HG03342 (cell line): ENCODE results near the gene EVX1.

Experiments used
- ATAC-seq: cut with Tn5 transposase; IDR thresholded peaks from one replicate; pipeline ENCODE4 v1.9.1; 2021; ENCODE audit warnings: mild to moderate bottlenecking, moderate library complexity; ENCODE audit not compliant: unreplicated experiment

Gene EVX1

DNA sequence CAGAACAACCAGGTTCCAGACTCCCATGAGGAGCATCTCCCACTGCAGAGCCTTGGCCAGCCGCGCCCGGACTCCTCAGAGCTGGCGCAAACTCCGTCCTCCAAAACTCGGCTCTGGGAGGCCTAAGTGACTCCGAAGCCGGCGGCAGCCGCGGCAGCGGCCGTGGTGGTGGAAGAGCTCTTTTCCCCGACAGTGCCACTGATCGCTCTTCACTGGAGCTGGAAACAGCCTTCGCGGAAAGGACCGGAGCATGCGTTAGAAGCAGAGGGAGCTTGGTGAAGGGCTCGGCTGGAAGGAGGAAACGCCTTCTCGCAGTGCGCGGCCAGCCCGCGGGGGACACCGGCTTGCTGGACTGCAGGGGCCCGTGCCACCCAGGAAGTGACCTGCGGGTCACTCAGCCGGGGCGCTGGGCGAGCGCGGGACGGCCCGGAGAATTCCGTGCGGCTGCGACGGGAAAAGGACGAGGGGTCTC is 37.7 kb upstream of the EVX1 start:
- ATAC-seq: no peak

GRCh38 chr7:27205325-27206280 is 37.0 kb upstream of the EVX1 start:
- no peak for ATAC-seq

GRCh38 chr7:27207348-27207985 is 35.1 kb upstream of the EVX1 start:
- no peak for ATAC-seq

- no peak for ATAC-seq
Measured at GRCh38 chr7:27208998-27209397, 33.6 kb upstream of the EVX1 start.

DNA sequence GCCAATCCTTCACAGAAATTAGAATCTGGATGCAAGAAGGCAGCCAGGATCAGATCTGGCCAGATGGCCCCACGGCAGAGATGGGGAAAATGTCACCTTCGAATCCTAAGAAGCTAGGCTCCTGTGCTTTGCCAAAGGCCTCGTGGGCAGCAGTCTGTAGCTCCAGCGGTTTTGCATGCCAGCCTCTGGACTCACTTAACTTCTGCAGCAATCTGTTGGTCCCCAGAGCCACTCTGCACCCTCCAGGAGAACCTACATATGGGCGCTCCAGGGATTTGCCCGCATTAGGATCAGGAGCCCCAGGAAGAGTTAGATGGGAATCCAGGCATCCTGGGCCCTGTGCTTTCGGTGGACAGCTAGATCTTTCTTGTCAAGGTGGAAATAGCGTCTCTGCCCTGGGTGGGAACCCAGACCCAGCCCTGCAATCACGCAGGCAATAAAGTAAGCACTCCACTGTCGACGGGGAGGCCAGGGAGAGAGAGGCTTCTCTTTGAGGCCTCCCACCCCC is 32.6 kb upstream of the EVX1 start:
- ATAC-seq: no peak

DNA sequence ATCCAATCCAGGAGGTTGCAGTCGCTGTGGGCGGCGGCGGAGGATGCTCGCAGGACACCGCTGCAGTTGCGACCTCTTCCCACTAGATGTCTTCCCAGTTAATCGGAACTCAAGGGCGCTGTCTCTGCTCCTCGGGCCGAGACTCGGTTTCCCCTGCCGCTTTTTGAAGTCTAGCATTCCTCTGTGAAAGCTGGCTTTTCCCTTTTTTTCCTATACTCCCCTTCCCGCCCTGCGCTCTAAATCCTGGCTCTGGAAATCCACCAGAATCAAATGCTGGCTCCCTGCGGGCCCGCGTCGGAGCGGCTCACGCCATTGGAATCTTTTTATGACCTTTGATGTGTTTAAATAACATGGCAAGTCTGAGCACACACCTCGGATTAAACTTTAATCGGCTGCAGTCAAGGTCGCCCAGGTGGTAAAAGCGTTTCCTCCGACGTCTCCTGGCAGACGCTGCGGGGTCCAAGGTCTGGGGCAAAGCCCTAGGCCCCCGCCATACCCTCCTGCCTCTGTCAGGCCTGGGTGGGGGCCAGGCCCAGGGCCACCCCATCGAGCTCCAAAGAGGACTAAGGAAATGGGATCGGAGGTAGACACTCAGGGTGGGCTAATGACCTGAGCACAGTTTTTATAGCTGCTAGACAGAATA is 32.0 kb upstream of the EVX1 start:
- ATAC-seq: peak; percentile 49

DNA sequence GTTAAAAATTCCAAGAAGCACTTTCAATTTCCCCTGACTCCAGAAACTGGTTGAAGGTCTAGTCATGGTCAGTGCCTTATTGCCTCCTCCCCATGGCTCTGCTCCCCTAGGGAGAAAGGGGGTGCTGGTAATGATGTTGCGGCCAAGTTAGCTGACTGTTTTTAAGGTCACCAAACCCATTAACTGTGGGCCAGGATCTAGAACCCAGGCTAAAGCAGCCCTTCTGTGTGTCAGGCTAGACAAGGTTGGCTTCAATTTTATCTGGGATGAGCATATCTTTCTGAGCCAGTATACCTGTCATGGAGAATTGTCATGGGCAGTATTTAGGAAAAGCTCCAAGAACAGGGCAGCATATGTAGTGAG is 31.5 kb upstream of the EVX1 start:
- no peak for ATAC-seq

DNA sequence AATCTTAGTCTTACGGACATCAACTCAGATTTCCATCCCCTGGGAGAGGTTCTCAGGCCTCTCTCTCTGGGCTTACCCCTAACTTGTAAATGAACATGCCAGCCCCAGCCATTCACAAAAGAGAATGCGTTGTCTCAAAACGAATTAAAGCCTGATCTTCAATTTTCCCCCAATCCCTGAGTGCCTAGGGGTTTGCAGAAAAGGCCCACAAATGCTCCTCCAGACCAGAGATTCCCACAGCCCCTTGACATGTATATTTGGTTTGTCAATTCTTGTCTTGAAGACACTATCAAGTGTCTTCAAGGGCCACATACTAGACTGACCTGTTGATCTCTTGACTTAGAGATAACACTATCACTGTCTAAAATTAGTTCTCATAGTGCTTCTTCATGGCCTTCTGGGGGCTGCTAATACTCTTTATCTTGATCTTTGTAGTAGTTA is 30.8 kb upstream of the EVX1 start:
- ATAC-seq: no peak

- ATAC-seq: no peak
Measured at GRCh38 chr7:27212497-27213432, 29.8 kb upstream of the EVX1 start.

- no peak for ATAC-seq
Measured at GRCh38 chr7:27213433-27214238, 29.0 kb upstream of the EVX1 start.

DNA sequence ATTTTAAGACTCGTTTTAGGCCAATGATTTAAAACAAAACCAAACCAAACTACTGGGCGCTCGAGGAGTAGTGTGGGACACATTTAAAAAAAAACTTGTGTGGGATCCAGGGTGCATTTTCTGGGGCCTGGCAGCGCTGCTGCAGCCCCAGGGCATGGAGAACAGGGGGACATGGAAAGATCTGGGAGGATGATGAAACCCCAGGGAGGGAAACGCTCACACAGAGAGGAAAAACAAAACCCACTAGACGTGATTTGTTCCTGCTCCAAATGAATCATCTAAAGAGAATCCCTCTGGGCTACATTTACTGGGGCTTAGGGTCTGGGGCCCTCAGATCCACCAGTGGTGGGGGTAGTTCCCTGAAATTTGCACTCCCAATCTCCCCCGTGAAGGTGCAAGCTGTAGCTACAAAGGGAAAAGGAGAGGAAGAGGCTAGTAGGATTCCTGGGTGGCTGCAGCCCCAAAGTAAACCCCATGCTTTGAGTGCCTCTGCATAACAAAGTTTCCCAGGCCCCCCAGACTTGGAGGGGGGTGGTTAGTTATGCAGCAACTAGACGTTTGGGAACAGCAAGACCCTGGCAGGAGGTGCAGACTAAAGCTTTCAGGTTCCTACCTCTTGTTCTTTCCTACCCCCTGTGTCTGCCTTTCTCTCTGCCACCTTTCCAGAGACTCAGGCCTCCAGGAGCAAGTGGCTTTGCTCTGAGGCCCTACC is 28.2 kb upstream of the EVX1 start:
- ATAC-seq: no peak

- ATAC-seq: no peak
Measured at GRCh38 chr7:27215356-27215755, 27.2 kb upstream of the EVX1 start.

DNA sequence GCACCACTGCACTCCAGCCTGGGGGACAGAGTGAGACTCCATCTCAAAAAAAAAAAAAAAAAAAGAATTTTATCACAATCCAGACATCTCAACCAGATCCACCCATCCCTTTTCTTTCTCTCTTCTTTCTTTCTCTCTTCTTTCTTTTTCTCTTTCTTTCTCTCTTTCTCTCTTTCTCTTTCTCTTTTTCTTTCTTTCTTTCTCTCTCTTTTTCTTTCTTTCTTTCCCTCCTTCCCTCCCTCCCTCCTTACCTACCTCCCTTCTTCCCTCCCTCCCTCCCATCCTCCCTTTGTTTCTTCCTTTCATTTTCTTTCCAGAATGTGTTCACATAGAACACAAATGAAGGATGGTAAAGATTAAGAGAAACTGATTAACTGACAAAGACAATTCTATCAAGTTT is 24.7 kb upstream of the EVX1 start:
- no peak for ATAC-seq

DNA sequence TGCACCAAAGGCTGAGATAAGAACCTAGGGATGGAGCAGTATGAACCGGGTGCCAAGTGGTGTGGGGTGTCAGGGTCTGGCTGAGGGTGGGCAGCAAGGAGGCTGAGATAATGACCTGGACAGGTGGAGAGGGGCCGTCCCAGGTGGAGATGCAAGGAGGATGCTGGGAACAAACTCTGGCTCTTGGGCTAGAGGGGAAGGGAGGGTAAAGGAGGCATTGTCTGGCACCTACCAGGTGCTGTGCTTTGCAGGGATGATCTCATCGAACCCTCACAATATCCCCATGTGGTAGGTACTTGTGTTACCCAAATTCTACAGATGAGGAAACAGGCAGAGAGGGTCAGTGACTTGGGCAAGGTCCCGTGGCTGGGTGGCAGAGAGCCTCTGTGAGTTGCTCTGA is 22.8 kb upstream of the EVX1 start:
- no peak for ATAC-seq

DNA sequence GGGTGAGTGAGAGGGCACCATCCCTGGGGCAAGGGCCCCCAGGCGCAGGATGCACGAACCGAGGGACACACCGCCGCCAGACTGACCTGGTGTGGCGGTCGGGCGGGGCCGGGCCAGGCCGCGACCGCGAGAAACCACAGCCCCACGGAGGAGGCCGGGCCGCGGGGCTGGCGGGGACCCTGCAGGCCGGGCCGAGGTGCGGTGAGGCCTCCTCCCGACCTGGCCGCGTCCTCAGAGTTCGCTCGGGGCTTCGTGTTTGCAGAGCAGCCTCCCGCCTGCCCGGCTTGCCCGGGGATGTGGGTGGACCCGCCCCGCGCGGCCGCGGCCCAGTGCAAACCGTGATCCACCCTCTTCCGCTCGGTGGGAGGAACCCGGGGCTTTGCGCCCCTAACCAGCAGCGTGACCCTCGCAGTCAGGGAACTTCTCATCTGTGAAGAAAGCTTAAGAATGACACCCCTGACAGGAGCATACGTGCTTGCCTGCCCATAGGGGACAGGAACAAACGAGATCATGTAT is 22.1 kb upstream of the EVX1 start:
- no peak for ATAC-seq

- ATAC-seq: no peak
Measured at GRCh38 chr7:27221201-27221797, 21.3 kb upstream of the EVX1 start.

DNA sequence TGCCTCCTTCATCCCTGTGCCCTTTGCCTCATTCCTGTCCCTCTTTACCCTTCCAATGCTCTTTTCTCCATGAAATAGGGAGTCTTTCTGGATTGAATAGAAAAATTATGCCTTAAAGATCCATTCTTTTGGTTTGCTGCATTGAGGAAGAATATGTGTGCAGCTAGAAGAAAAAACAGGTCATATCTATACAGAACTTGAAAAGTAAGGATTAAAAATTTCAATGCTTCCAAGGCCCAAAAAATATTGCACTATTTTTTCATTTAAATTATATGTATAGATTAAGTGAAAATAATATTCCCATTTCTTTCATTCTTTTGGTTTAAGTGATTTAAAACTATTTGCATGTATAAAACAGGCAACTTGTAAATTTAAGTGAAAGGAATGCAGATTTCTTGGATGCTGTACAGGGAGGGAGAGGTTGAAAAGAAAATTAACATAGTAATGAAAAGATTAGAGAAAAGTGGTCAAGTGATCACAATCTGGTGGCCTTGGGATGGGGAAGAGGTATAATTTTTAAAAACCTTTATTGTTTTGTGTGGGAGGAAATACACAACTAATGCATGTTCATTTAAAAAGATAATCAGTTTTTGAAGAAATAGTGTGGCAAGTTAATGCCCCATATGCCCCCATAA is 18.5 kb upstream of the EVX1 start:
- no peak for ATAC-seq
